NCI-H2227 (cell line): ENCODE results near the gene RNF17.

Experiments used
- DNase-seq: peaks from one replicate; lab custom pipeline; 2025; ENCODE audit not compliant: unreplicated experiment; lab: John Stamatoyannopoulos, UW

RNF17 gene

DNA sequence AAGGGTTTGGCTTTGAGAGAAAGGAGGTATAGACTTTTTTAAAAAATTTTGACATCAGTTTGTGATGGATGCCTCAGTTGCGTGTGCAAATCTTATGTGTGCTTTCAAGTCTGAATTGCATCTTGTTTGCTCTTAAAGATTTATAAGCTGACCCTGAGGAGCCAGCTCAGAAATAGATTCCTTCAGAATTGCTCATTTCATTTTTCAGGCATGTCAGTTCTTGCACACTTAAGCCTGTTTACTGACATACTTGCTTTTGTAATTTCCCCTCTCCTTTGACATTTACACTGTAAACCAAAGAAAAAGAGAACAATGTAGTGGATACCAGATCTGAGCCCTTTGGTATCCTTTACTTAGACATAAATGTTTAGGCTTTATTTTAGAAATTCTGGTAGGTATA, 87.6 kb downstream of the RNF17 start:
- no peak for DNase-seq

DNA sequence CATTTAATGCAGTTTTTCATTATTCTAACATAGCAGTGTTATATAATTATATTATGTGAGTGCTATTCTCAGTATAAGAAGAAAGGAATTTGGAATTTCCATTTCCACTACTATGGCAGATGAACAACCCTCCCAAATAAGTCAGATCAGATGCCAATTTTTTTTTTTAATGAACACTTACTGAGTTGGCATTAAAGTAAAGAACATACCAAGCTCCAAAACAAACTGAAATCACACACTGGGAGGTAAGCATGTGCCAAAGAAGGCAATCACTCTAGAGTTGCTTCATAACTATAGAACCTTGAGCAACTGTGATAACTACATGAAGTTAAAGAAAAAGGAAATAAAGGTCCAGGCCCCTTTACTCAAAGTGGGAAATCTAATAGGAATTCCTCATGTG, 90.3 kb downstream of the RNF17 start:
- no peak for DNase-seq

DNA sequence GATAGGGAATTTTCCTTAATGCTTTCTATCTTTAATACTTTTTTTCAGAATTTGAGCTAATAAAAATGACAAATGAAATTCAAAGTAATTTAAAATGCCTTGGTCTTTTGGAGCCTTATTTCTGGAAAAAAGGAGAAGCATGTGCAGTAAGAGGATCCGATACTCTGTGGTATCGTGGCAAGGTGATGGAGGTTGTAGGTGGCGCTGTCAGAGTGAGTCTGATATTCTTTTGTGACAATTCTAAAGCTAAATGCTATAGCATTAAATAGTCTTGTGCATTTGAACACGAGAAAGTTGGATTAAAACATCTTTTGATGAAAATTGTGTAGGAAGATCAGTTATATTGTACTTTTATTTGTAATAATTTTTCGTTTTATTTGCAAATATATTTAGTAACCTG, 95.0 kb downstream of the RNF17 start:
- no peak for DNase-seq

DNA sequence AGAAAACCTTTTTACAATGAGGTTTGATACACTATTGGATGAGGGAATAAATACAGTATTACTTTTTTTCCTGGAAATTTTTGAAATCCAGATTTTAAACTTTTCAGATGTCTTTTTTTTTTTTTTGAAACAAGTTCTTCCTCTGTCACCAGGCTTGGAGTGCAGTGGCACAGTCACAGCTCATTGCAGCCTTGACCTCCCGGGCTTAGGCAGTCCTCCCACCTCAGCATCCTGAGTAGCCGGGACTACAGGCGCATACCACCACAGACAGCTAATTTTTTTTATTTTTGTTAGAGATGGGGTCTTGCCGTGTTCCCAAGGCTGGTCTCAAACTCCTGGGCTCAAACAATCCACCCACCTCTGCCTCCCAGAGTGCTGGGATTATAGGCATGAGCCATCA, 96.8 kb downstream of the RNF17 start:
- no peak for DNase-seq

DNA sequence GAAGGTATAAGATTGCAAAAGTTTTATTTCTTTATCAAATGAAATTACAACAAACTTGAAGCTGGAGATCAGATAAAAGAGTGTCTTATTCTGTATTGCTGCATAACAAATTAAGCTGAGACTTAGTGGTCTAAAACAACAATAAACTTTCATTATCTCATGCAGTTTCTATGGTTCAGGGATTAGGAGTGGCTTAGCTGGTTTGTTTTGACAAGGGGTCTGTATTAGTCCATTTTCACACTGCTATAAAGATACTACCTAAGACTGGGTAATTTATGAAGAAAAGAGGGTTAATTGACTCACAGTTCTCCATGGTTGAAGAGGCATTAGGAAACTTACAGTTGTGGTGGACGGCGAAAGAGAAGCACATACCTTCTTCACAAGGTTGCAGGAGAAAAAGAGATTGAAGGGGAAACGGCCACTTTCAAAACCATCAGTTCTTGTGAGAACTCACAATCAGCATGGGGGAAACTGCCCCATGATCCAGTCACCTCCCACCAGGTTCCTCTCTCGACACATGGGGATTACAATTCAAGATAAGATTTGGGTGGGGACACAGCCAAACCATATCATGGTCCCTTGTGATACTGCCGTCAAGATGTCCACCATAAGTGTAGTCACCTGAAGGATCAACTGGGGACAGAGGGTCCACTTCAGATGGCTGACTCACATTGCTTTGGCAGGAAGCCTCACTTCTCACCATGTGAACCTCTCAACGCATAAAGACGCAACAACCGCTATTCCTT, 97.8 kb downstream of the RNF17 start:
- DNase-seq = no peak

DNA sequence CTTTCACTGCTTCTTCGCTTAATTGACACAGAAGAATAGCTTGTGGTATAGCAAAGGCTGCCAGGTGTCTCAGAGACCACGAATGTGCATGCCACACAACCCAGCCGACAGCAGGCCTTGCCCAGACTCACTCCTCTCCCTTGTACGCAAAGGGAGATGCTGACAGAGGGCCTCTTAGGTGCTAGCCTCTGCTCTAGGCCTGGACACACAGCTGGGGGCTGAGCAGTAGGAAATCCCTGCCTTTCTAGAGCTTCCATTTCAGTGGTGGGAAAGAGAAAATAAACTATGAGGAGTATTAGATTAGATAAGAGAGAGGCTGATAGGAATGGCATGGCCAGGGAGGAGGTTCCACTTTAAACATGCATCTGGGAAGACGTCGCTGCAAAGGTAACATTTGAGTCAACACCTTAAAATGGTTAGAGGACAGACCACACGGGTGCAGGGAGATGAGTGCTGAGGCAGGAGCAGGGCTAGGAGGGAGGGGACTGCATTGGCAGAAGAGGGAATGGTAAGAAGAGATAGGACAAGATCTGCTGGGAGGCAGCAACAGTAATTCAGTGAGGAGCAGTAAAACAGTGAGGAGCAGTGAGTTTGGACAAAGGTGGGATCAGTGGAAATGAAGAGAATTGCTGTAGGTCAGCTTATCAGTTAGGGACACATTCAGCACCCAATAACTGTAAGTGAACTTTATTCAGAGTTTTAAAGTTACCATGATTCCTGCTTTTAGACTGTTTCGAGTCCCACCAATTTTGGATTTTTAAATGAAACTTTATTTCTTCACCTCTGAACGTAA, 100.0 kb downstream of the RNF17 start:
- no peak for DNase-seq

DNA sequence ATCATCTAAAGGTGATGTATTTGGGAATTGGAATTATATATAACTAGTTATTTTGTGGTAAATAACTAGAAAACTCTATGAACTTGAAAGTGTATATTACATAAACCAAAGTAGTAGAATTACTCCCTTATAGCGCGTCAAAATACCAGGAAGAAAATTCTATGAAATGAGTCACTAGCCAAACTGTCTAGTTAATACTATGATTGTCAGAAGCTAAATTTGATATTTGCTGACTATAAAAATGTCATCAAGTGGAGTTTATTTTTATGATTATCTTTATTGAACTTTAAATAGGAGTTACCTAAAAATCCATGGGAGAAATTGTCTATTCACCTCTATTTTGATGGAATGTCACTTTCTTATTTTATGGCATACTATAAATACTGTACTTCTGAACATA, 100.6 kb downstream of the RNF17 start:
- no peak for DNase-seq

DNA sequence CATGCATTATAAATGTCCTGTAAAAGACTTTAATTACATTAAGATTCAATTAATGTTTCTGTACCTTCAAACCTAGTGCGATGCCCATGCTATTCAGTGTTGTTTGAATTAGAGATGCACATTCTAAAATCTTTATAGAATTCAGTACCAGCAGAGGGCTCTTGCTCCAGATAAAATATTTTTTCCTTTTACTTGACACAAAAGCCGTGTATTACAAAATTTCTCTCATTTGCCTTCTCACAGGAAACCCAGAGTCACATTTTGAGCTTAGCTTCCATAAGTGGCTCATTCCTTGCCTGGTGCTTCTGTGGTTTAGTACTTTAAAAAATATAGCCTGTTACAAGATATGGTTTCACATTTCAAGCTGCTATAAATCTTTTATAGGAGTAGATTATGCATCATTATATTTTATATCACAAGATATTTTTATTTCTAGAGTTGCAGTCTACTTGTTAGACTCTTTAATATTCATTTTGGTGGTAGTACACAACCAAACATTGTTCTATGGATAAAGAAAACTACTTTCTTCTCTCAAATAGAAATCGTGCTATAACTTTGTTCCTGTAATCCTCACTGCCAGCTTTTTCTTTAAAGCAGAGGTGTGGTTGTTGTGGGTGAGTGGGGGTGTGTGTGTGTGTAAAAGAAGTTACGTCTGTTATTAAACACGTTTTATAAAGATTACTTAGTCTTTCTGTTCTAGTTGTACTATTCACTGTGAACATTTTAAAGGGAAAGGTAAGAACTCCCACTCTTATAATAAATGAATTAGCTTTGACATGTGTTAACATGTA, 101.4 kb downstream of the RNF17 start:
- DNase-seq = no peak

DNA sequence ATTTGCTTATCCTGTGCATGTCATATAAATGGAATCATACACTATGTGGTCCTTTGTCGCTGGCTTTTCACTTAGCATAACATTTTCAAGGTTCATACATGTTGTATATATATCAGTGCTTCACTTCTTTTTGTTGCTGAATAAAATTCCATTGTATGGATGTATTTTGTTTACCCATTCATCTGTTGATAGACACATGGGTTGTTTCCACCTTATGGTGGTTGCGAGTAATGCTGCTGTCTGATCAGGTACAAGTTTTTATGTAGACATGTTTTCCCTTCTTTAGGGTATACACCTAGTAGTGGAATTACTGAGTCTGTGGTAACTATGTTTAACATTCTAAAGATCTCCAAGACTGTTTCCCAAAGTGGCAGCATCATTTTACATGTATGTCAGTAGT, 102.5 kb downstream of the RNF17 start:
- DNase-seq = no peak

DNA sequence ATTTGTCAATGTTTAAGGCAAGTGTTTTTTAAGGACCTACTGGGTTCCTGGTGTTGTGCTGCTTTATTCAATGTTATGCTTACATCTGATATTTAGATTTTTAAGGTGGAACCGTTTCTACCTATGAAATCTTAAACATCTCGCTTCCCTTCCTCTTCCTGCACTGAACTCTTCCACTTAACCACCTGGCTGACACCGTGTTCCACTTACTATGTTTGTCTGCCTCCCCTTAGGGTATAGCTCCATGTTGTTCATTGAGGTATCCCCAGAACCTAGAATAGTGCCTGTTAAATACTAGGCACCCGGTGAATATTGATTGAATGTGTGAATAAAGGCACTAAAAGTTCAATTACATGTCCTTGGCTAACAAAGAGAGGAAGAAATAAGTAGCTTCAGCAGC, 104.9 kb downstream of the RNF17 start:
- DNase-seq = no peak

DNA sequence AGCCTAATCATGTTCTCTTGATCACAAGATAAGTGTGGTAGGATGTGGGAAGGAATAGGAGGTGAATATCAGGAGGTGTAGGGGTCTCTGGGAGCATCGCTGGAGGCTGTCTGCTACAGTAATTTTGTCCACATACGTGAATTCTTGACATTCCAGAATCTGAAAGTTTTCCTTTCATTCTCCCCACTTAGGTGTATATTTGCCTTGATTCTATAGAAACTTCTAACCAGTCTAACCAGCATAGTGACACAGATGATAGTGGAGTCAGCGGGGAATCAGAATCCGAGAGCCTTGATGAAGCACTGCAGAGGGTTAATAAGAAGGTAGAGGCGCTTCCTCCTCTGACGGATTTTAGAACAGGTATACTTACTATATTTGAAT, 106.4 kb downstream of the RNF17 start:
- no peak for DNase-seq

DNA sequence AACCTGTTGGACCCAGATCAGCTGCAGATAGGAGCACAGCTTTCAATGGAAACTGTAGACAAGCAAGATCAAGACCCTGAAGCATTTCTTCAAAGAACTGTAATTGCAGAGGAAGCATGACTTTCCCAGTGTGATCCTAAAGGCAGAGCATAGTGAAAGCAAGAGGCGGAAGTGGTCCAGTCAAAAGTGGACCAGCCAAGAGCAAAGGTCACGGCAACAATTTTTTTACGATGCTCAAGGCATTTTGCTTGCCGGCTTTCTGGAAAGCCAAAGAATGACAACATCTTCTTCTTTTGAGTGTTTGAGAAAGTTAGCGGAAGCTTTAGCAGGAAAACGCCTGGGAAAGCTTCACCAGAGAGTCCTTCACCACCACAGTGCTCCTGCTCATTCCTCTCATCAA, 111.6 kb downstream of the RNF17 start:
- DNase-seq = no peak

DNA sequence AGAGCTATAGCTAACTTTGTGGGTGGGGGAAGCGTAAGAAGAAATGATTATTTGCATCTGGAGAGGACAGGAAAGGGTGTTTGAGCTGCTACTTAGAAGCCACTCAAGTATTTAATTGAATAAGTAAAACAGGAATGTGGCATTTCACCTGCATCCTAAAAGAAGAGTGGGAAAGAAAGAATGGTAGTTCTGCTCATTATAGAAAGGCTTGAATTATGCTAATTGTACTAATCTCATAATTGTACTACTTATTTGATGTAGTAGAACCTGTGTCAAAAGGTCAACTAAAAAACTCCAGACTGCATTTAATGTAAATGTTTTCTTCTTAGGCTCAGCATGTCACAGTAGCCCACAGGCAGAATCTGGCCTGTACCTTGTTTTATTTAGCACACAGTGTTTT, 113.6 kb downstream of the RNF17 start:
- no peak for DNase-seq

DNA sequence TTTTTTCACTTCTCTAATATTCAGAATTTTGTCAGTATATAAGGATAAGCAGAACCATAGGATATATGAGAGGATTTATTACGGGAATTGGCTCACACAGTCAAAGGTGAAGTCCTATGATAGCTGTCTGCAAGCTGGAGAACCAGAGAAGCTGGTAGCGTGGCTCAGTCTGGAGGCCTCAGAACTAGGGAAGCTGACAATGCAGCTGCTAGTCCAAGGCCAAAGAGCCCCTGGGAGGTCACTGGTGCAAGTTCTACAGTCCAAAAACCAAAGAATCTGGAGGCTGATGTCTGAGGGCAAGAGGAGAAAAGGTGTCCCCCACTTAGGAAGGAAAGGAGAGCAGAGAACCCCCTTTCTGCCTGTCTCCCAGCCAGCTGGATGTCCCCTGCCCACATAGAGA, 114.4 kb downstream of the RNF17 start:
- DNase-seq = no peak

DNA sequence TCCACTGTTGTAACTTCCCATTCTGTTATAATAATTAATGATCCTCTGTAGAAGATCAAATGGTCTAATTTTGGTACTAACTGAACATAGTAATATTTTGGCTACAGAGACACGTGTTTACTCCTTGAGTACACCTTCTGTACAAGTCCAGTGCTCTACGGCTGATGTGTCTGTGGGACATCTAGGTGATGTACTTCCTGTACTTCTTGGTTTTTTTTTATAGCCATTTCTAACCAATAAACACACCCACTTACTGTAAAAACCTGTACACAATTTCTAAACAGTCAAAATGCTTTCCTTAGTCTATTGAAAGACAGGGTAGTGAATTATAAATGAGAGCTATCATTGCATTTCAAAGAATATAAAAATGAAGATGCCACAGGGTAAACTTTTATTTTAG, 118.7 kb downstream of the RNF17 start:
- no peak for DNase-seq

DNA sequence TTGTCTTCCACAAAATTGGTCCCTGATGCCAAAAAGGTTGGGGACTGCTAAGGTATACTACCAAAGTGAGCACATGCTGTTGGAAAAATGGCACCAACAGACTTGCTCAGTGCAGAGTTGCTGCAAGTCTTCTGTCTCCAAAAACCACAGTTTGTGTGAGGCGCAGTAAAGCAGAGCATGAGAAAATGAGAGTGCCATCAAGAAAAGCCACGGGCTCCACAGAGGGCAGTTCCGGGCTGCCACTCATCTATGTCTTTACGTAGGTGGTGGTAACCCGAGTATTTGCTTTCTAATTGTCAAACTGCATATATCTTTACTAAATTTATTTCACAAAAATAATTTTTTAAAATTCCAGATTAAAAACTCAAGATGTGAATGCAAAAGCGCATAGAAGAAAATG, 123.8 kb downstream of the RNF17 start:
- no peak for DNase-seq

DNA sequence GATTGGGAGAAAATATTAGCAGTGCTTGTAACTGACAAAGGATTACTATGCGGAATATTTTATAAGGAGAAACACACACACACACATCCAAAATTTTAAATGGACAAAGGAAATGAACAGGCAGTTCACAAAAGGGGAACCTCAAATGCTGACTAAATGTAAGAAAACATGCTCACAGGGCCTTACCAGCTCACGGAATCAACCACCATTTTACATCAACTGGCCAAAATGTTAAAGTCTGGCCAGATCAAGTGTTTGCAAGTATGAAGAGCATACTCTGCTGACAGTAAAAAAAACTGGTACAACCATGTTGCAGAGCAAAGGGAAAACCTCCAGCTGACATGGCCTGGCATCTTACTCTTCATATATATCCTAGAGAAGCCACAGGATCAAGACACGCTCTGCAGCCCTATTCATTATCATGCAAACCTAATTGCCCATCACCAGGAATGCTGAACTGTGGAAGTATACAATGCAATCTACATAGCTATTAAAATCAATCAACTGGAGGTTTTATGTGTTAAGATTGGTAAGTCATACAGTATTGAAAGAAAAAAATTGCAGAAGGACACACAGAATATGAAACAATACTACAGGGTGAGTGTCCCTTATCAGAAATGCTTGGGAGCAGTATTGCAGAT, 124.4 kb downstream of the RNF17 start:
- no peak for DNase-seq

DNA sequence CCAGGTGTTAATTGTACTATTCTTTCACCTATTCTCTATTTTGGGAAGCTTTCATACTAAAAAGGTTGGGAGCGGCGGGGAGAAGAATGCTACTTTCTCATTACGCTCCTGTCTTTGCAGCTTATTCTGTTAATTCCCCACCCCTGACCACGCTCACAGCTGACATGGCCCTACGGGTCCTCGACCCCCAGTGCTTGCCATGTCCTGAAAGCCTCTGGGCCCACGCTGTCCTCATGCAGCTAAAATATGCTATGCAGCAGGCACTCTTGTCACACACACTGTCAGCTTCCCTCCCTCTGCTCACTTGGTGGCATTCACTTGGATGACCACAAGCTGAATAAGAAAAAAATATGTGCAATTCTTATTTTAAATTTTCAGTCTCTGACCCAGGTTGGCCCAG, 126.3 kb downstream of the RNF17 start:
- no peak for DNase-seq

DNA sequence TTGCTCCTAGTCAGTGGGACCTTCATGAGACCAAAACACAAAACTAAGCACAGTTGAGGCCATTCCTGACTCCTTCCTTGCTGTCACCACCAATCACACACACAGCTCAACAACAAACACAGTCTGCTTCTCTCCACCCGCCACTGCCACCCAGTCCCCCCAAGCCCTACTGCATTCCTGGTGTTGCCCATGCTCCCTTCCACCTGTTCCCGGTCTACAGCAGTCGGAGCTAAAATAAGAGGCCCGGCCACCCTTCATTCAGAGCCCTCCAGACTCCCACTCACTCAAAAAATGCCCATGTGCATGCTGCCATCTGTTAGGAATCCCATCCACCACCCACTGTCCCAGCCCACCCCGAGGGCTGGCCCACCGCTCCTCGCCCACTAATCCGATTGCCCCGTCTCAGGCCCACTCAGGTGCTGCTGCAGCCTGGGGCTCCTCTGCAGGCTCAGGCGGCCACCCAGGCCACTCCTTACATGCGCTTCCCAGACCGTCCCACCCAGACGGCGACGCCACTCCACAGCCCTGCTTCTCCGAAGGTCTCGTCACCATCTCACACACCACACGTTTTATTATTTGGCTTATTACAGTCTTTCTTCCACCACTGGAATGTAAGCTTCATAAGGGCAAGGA, 127.6 kb downstream of the RNF17 start:
- DNase-seq = no peak

DNA sequence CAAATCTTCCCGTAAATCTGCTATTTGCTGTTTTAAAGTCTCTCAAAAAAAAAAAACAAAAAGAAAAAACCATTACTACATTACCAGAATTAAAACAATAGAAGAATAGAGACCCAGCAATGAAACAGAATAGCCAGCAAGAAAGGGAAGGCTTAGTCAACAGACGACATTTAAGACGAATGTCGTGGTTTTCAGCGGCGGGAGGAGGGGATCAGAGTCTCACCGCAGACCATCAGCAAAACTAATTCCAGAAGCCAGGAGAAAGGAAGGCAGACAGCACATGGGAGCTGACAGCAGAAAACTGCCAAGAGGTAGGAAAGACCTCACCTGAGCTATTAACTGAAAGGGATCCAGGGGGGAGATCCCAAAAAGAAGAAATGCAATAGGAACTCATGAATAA, 128.9 kb downstream of the RNF17 start:
- DNase-seq = no peak

DNA sequence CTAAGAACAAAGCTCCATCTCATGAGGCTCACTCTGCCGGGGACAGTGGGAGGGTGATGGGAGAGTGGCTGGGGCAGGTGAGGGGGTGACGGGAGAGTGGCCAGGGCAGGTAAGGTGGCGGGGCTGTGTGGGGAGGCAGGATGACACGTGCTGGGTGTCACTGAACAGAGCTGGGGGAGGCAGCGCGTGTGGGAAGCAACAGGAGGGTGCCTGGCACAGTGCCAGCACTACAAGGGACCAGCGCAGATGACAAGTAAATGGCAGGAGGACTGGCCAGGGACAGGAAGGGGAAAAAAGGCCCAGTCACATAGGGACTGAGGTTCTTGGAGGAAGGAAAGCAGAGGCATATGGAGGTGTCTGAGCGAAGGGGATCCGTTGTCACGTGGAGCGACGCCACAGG, 129.9 kb downstream of the RNF17 start:
- DNase-seq = no peak
